Neural progenitor cell (in vitro differentiated cells): ENCODE measurements around the gene TDP2.

Source experiments
- CTCF ChIP-seq: fragments of 200-600 bp; sonication (generic); IDR thresholded peaks from 2 replicates; pipeline ENCODE4 v1.5.1; 2017; ENCODE audit warnings: antibody characterized with exemption, mild to moderate bottlenecking
- EZH2 ChIP-seq: fragments of 200-600 bp; sonication (generic); IDR thresholded peaks from 2 replicates; pipeline ENCODE4 v1.6.1; 2017; ENCODE audit warnings: antibody characterized with exemption, mild to moderate bottlenecking, moderate library complexity

GRCh38 chr6:24655215-24655614 lies 11.5 kb downstream of the TDP2 start:
- TF ChIP-seq CTCF: no peak
- no peak for TF ChIP-seq EZH2
